GM21515 (cell line): Measurements from ENCODE around the gene ZDHHC8.
"Not testable (repeated sequence)": the region's sequence is repeated elsewhere in the genome, so short reads cannot be mapped to it uniquely, and the experiment has no call there.

ENCODE experiments used
- ATAC-seq: cut with Tn5 transposase; IDR thresholded peaks from one replicate; pipeline ENCODE4 v1.9.1; 2021; ENCODE audit not compliant: unreplicated experiment

The ZDHHC8 gene

DNA sequence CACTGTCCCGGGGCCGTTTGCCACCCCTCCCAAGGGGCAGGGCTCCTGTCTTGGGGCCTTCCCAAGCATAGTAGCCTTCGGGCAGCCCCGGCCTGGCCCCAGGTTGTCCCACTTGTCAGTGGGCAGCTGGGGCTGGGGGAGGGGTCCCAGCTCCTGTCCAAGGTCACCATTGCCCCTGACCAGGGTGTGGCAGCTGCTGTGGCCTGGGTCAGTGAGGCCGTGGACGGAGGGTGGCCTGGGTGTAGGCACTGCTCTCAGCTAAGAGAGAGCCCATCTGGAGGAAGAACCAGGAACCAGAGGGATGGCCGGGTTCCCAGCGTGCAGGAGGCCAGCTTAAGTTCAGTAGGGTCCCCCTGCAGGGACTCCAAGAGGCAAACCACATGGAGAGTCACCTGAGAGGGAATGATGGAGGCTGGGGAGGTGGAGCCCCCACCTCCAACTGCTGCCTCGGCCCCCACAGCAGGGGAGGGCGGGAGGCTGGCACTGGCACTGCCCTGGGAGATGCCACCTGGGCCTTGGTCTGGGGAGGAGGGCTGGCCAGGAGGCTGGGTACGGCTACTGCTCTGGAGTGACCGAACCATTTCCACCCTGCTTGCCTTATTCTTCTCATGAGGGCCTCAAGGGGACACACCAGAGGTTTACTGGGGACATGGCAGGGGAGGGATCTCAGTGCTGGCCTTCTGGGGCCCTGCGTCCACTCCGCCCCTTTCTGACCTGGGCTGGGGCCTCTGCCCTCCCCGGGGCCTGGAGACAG lies 26.0 kb downstream of the ZDHHC8 start:
- no peak for ATAC-seq

DNA sequence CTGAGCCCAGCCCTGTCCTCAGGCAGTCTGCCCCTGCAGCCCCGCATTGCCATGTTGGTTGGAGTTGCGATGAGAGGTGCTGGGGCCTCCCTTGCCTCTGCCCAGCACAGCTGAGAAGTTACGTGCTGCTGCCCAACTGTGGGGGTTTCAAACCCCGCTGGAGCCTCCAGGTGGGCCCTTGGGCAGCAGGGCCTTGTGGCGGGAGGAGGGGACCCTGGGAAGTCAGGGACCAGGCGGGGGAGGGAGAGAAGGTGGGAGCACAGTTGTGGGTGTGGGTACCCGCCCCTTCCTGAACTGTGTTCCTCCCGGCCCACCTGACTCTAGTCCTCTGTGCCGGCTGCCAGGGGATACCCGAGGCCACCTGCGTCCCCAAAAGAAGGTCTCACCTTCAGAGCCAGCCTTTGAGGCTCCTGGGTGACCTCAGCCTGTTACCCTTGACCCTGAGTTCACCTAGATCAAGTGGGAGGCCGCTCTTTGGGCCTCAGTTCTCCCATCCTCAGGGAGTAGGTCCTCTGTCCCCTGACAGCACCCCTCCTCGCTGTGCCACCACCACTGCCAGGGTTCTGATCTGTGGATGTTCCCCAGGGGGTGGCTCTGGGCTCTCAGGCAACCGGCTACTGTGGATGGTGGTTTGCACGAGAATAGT lies 26.9 kb downstream of the ZDHHC8 start:
- no peak for ATAC-seq

DNA sequence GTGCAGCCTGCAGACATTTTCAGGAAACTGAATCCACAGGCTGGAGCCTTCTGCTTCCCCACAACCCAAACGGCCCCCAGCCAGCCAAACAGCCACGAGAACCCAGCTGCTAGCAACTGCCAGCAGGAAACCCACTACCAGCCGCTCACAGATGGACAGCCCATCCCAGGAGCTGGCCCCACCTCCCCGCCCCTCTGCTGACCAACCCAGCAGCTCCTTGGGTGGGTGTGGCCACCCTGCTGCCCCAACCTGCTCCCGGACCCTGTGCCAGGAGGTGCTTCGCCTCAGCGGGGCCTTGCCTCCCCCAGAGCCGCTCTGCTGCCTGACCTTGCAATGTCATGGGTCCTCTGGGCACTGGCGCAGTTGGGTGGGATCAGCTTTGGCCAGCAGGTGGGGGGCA lies 27.5 kb downstream of the ZDHHC8 start:
- ATAC-seq: no peak

DNA sequence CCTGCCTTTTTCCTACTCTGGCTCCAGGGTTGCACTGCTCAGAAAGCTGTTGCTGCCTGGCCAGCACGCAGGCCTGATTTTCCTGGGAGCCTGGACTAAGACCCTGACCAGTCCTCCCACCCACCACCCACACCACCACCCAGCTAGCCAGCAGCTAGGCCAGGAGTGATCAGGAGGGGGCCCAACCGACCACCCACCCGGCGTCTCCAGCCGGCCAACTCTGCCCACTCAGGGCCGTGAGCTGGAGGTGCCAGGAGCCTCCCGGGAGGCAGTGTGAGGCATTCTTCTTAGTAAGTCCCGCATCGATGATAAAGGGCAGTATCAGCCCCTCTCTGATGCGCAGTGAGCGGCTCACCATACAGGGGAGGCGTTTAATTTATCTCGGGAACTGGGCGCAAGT lies 27.9 kb downstream of the ZDHHC8 start:
- ATAC-seq: not testable (repeated sequence)

DNA sequence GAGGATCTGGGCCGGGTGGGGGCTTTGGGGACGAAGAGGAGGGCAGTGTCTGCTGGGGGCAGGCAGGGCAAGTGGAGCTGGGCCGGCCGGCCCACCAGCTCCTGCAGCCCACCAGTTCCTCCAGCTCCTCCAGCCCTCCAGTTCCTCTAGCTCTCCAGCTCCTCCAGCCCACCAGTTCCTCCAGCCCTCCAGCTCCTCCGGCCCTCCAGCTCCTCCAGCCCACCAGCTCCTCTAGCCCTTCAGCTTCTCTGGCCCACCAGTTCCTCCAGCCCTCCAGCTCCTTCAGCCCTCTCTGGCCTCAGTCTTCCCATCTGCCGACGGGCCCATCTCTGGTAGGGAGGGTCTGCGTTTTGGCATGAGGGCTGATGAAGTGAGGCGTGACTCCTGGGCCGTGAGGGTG lies 28.4 kb downstream of the ZDHHC8 start:
- ATAC-seq: no peak

DNA sequence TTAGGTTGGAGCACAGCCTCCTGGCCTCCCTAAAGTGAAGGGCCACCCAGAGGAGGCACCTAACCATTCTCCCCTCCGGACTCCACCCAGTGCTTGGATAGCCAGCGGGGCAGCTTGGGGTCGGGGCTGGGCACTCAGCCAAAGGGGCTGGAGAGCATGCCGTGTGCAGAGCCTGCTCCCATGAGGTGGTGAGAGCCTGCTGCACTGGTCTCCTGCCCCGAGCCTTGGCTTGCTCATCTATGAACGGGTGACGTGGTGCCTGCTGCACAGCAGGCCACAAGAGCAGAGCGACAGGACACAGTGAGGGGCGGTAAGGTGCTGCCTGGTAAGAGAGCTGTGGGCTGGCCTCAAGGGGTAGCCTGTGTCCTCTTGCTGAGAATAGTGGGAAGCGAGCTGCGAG lies 33.3 kb downstream of the ZDHHC8 start:
- no peak for ATAC-seq

DNA sequence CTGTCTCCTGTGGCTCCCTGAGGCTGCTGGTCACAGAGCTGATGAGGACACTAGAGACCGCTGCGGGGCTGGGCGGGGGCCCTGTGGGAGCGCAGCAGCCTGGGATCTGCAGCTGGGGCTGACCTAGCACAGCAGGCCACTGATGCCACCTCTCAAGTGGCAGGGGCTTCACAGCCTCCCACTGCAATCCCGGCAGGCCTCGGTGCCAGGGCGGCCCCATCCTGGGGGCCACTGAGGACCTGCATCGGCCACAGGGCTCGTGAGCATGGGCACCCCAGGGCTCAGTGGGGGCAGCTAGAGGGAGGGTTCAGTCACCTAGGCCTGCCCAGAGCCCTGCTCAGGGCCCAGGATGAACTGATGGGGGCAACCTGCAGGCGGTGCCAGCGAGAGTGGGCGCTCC lies 33.8 kb downstream of the ZDHHC8 start:
- ATAC-seq: no peak

DNA sequence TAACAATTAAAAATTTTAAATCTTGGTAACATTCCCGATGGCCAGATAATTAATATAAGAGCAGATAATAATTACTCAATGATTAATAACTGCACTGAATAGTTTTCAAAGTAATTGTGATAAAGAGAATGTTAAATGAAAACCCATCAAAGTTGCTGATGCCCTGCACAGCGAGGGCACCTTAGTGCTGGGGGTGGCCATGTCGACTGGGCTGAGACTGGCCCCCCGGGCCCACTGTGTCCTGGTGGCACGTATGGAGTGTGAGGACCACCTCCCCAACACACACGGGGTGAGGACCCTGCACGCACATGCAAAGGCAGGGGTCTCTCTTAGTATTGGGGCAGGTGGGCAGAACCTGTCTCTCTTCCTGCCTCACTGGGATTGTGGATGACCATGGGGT lies 34.3 kb downstream of the ZDHHC8 start:
- no peak for ATAC-seq

DNA sequence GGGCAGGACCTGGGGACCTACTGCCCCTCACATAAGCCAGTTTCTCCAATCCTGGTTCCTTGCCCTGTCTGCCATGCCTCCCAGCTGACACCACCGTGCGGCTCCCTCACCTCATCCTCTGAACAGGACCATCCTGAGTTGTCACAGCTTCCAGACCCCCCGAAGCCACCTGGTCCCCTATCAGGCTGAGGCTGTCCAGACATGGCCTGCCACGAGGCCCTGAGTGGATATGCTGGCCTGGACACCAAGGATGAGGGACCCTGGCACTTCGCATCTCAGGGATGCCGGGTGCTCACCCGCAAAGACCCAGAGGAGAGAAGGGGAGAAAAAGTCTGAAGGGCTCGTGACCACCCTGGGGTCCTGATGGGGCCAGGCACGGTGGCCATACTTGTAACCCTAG lies 35.1 kb downstream of the ZDHHC8 start:
- ATAC-seq: no peak

DNA sequence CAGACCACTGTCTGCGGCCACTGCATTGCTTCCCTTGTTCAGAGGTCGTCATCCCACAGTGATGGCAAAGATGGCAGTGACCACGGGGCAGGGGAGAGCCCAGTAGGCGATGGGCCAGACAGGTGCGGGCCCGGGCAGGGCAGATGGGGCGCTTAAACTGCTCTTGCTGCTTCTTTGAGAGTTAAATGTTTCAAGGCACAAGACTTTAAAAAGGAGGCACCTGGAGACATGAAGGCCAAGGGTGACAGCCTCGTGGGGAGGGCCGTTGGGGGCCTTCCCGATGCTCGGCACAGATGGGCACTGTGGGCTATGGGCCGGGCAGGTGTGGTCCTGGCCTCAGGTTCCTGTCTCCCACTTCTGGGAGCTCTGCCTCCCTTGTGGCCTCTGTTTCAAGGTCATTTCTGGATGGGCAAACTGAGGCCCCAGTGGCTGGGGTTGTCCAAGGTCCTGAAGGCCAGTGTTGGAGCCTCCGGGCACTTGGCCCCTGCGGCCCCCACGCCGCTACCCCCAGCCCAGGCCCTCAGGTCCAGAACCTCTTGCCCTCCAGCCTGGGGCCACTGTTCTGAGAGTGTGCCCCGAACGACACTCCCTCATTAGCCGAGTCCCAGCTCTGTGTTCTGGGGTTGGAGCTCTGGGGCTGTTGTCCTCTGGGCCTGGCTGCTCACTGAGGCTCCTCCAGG lies 36.2 kb downstream of the ZDHHC8 start:
- no peak for ATAC-seq

DNA sequence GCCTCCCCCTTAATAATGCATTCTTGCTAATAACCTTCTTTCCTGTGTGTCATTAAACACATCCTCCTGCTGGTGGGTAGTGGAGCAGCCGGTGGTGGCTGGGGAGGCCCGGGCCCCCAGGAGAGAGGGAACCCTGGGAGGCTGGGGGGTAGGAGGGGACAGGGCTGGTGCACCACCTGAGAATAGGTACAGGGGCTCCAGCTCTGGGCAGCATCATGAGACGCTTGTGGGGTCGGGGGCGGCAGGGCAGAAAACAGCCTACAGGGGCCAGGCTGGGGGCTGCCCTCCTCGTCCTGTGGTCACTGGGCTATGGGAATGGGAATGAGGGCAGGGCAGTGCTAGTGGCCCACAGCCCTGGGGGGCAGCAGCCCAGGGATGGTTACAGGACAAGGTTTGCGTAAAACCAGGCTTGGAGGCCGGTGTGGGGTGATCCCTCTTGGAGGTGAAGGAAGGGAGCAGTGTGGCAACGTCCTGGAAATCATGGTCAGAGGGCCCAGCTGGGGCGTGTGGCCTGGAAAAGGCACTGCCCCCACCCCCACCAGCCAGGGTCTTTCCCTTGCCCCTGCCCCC lies 37.7 kb downstream of the ZDHHC8 start:
- no peak for ATAC-seq

DNA sequence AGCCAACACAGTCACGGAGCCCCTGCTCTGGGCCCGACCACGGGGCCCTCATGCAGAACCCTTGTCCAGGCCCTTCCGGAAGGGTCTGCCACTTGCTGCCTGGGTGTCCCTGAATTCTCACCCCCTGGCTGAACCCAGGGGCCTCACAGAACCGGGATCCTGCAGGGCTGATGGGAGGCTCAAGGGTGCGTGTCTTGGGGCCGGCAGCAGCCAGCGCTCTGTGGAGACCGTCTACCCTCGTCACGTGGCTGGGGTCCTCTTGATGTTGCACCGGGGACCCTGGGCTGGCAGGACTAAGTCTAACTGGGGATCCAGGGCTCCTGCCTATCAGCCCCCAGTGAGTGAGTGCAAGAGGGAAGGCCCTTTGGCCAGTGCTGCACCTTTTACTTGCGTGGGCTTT lies 38.6 kb downstream of the ZDHHC8 start:
- ATAC-seq: no peak

DNA sequence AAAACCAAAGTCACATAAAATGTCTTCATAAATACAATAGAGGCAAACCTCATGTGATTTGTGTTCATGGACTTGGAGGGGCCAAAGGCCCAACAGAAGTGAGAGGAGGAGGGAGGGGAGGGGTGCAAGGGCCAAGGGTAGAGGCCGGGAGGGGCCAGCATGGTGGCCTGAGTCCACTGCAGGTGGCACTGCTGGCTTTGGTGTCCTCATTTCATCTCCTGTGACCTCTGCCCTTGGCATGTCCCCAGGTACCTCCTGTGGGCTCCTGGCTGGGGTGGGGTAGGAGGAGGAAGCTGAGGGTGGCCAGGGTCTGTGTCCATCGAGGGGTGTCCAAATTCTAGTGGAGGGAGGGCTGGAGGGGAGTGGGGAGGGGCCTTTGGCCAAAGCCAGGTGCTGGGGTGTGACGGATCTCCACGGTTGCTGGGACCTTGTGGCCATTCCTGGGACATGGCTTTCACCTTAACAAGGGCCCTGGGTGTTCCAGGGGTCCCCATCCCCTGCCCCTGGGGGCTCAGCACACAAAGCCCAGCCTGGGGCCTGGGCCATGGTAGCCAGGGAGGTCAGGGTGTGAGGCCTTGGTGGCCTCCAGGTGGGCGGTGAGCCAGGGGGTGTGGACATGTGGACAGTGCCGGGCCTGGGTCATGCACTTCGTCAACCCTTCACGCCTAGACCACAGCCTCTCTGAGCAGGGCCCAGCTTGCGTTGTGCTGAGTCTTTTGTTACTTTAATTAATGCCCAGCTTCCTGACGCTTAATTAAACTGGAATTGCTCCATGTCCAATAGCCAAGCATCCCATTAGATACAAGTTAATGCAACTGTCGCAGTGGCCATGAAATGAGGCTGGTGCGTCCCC lies 39.9 kb downstream of the ZDHHC8 start:
- no peak for ATAC-seq

DNA sequence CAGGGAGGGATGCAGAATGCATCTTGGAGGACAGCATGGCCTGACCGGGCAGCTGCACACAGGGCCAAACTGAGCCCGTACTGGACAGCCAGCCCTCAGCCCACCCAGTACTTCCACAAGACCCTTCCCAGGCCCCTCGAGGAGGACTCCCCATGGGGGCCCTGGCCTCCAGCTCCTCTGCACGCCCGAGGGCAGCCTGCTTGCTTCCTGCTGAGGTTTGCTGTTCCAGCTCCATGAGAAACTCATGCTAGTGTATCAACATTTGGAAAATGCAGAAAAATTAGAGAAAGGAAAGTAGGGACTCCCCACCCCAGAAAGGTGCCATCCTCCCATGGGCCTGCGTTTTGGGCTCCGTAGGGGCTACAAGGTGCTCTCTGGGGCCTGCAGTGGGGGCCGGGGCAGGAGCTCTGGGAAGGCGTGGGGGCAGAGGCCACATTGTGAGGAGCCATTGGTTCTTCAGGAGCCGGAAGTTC lies 40.6 kb downstream of the ZDHHC8 start:
- ATAC-seq: no peak

DNA sequence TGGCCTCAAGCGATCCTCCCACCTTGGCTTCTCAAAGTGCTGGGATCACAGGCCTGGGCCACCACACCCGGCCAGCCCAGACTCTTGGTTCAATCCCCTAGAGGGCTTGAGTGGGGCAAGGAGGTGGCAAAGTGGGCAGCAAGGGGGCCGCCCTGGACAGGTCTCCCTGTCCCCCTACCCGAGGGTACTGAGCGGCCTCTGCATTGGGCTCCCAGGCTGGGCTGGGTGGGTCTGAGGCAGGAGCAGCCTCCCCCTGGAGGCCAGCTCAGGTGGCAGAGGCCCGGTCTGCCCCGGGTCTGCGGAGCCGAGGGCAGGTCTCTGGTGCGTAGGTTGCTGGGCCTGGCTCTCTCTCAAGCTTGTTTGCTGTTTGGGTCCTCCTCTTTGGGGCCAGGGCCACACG lies 41.6 kb downstream of the ZDHHC8 start:
- ATAC-seq: no peak

DNA sequence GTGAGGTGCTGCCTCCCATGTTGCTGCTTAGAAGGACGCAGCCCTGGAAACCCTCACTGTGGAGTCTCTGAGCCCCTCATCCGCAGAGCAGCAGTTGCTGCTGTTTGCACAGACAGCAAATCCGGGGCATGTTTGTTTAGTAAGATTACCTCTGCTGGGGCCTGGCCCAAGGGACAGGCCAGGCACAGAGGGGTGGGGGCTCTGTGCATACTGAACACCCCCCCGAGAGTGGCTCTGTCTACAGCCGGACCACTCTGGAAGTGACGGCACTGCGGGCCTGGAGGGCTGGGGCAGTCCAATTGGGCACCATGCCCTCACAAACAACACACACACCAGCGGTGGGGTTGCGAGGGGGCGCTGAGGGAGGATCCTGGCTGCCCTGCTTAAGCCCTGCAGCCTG lies 42.2 kb downstream of the ZDHHC8 start:
- no peak for ATAC-seq

DNA sequence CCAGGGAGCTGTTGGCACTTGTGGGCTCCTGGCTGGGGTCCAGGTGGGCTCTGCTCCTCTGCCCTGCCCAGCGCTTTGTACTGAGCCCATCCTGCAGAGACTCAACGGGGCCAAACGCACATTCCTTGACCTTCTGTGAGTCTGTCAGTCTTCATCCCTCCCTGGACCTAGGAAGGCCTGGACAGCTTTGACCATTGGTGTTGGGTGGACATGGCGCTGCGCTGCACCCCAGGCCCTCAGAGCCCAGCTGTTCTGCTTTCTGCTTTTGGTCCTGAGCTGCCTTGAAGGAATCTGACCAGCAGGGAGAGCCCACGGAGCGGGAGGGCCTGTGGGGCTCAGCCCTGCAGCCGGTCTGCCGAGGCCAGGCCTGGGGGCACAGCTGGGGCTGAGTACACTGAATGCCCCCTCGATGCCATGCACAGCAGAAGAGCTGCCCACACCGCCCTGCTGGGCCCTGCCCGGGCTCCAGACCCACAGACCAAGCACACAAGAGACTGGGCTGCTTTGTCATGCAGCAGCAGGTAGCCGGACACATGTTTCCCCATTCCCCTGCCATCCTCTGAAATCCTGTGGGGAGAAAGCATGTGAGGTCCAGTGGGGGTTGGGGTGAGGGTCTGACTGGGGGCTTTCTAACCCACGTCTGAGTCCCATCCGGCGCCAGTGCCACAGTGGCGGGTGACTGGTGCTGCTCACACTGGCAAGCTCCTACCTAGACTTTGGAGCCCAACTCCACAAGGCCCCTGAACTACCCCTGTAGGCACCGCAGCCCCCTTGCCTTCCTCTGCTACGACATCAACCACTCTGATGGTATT lies 43.4 kb downstream of the ZDHHC8 start:
- ATAC-seq: no peak

DNA sequence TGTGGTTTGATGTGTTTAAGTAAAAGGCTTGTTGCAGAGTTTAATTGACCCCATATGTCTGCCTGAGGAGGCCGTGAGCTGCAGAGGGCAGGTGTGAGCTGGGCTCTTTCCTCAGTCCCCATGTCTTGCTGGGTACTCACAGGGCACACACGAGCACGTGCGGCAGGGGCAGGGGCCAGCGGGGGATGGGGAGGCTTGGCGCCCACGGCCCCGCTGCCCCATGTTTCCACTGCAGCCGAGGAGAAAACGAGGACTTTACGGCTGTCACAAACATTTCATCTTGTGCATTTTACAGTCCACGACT lies 43.9 kb downstream of the ZDHHC8 start:
- no peak for ATAC-seq

DNA sequence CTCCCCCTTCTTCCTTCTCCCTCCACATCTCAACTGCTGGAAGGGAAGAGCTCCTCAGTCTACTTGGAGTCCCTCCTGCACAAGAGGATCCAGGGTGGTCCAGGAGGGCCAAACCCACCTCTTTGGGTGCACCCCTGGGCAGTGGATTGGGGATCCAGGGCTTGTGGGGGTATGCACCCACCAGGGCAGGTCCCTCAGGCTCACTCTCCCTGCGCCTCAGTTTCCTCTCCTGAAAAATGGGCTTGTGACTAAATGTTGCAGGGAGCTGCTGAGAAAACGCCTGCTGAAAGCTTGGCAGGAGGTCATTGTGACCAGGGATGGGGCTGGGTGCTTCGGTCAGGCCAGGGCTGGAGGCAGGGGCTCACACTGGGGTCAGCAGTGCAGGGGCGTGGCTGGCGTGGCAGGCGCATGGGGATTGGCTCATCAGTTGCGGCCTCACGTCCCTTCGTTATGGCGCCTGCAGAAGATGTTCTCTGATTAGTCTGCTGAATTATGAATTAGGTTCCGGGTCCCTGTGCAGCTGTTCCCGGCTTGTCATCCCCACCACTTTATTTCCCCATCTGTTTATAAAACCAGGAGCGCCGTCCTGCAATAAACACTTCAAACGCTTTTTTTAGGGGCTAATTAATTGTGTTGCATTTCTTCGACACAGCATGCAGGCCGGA lies 44.9 kb downstream of the ZDHHC8 start:
- no peak for ATAC-seq
